Cardiac atrium fibroblast (primary cell): ENCODE results near the gene ZNF480. TPM values are rescaled to one million over a fixed set of nuclear protein-coding genes. Genes with fewer than 3 reads are reported as not detected.

Source experiments
- total RNA-seq: library from RNA; depleted of rRNA; stranded (reverse); fragments of >200 nt; gene quantifications from 2 replicates; pipeline ENCODE4 v1.2.3, GENCODE V29; 2015

The ZNF480 gene
- total RNA-seq: 4.5 and 9.7 TPM in 2 replicates

DNA sequence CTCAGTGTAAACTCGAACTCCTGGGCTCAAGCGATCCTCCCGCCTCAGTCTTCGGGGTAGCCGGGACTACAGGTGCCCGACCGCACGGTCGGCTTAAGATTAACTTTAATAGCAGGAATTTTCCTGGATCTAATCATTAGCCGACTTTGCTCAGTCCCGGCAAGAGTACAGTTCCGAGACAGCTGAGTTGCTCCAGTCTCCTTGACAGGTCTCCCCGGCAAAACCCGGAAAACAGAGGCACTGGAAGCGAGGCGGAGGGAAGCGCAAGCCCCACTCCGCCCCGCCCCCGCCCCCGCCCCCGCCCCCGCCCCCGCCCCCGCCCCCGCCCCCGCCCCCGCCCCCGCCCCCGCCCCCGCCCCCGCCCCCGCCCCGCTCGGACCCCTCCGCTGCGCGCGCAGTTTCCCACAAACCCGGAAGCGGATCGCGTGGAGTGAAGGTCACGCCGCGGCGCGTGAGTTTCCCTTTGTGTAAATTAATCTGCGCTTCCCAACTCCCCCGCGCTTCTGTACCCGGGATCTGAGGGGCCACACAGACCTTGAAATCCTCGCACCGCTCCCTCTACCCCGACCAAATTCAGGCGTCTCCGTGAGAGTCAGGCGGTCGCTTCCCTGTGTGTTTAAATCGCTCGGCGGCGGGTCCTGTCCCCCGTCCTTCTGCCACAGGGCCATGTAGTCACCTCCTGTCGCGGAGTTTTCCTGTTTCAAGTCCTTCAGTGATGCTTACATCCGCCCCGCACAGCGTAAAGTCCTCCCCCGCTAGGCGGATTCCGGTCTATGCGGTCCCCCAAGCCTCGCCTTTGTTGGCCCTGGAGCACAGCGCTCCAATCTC lies at the start of gene ZNF480:
TSS of gene ZNF480 (plus strand) at position 397 of the 828 bp plus-strand sequence. CDS start 3,244 bp downstream, outside the sequence.

DNA sequence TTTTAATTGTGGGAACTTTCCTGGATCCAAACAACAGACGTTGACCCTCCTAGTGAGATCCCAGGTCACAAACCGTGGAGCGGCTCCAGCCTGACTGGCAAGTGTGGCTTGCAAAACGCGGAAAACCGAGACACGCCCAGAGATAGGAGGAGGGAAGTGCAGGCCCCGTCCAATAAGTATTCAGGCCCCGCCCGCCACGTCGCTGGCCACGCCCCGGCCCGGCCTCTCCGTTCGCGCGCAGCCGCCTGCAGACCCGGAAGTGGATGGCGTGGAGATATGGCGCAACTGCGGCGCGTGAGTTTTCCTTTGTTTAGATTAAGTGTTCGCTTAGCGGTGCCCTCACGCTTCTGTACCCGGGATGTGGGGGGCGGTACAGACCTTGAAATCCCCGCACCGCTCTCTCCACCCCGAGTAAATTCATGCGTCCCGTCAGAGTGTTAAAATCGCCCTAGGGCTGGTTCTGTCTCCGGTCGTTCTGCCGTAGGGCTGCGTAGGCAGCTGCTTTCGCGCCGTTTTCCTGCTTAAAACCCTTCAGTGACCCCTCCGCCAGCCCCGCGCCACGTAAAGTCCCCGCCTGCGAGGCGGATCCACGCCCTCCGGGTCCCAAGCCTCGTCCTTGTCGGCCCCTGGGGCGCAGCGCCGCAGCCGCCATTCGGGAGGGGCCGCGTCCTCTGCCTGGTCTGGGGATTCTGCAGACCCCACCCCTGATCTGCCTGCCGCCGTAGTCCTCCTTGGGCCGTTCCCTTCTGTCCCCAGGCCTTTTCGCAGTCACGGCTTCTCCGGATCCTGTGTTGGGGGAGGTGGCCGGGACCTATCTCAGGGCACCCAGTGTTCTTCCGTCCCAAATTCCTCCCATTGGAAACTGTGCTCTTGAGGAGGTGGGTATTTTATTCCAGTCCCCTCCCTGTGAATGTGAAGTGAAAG lies 27.4 kb upstream of the ZNF480 start, which contains the start of gene ZNF766:
TSS of gene ZNF766 (plus strand) at position 250 of the 924 bp plus-strand sequence. CDS start at position 277, 27 bp downstream.

DNA sequence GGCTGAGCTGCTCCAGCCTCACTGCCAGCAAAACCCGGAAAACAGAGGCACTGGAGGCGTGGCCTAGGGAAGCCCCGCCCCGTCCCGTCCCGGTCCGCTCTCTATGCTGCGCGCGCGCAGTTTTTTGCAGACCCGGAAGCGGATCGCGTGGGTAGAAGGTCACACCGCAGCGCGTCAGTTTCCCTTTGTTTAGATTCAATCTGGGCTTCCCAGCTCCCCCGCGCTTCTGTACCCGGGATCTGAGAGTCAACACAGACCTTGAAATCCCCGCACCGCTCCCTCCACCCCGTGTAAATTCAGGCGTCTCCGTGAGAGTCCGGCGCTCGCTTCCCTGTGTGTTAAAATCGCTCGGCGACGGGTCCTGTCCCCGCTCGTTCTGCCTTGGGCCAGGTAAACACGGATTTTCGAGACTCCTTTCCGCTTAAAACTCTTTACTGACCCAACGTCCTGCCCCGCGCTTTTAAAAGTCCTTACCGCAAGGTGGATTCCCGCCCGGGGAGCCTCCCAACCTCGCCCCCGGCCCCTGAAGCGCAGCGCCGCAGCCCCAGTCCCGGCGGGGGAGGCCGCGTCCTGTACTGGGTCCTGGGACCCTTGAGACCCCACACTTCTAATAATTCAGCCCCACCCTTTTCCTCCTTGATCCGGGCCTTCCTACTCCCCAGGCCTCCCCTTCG lies 39.3 kb downstream of the ZNF480 start, which contains the start of gene ZNF610:
TSS of gene ZNF610 (plus strand) at position 127 of the 674 bp plus-strand sequence. CDS start 12,930 bp downstream, outside the sequence.

DNA sequence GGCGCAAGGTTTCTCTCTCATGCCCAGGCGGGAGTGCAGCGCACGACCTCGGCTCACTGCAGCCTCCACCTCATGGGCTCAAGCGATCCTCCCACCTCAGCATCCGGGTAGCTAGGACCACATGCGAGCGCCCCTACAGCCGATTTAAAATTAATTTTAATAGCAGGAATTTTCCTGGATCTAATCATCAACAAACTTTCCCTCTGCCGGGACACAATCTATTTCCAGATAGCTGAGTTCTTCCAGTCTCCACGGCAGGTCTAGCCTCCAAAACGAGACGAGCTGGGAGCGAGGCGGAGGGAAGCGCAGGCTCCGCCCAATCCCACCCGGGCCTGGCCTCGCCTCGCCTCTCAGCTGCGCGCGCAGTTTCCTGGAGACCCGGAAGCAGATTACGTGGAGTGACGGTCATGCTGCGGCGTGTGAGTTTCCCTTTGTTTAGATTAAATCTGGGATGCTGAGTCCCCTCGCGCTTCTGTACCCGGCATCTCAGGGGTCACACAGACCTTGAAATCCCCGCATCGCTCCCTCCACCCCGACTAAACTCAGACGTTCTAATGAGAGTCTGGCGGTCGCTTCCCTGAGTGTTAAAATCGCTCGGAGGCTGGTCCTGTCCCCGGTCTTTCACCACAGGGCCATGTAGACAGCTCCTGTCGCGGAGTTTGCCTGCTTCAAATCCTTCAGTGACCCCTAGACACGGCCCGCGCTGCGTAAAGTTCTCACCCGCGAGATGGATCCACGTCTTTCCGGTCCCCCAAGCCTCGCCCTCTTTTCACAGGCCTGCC lies 72.8 kb downstream of the ZNF480 start, which contains the start of gene ZNF880:
TSS of gene ZNF880 (plus strand) at position 365 of the 782 bp plus-strand sequence. CDS start at position 408, 43 bp downstream.

Other genes with a start within 250 kb of the ZNF480 start
- gene ZNF432, start 248.3 kb upstream of the ZNF480 start, total RNA-seq: 3.1 and 5.8 TPM in 2 replicates
- gene ZNF841, start 201.4 kb upstream of the ZNF480 start, total RNA-seq: 20.4 and 21.5 TPM in 2 replicates
- gene ZNF616, start 157.2 kb upstream of the ZNF480 start, total RNA-seq: 5.4 and 8.4 TPM in 2 replicates
- 3.1 and 11.0 TPM in 2 replicates for gene ZNF836, start 125.5 kb upstream of the ZNF480 start, total RNA-seq
- gene PPP2R1A, start 107.1 kb upstream of the ZNF480 start, total RNA-seq: 212 and 214 TPM in 2 replicates
- gene ZNF766, start 27.6 kb upstream of the ZNF480 start, total RNA-seq: 4.3 and 5.5 TPM in 2 replicates
- gene ZNF610, start 39.1 kb downstream of the ZNF480 start, total RNA-seq: 3.2 and 3.4 TPM in 2 replicates
- 11.0 and 23.7 TPM in 2 replicates for gene ZNF880, start 72.8 kb downstream of the ZNF480 start, total RNA-seq
- gene ZNF528, start 100.7 kb downstream of the ZNF480 start, total RNA-seq: 7.8 and 17.3 TPM in 2 replicates
- gene ZNF534, start 132.0 kb downstream of the ZNF480 start, total RNA-seq: not detected in 2 replicates
- 0.36 and 2.4 TPM in 2 replicates for gene ZNF578, start 156.4 kb downstream of the ZNF480 start, total RNA-seq
- 4.5 and 9.7 TPM in 2 replicates for gene ZNF808, start 230.5 kb downstream of the ZNF480 start, total RNA-seq